HG03460 (cell line): ENCODE measurements around the gene NEURL1B.

Source experiments
- ATAC-seq: cut with Tn5 transposase; IDR thresholded peaks from one replicate; pipeline ENCODE4 v1.9.1; 2021; ENCODE audit not compliant: unreplicated experiment

The NEURL1B gene

DNA sequence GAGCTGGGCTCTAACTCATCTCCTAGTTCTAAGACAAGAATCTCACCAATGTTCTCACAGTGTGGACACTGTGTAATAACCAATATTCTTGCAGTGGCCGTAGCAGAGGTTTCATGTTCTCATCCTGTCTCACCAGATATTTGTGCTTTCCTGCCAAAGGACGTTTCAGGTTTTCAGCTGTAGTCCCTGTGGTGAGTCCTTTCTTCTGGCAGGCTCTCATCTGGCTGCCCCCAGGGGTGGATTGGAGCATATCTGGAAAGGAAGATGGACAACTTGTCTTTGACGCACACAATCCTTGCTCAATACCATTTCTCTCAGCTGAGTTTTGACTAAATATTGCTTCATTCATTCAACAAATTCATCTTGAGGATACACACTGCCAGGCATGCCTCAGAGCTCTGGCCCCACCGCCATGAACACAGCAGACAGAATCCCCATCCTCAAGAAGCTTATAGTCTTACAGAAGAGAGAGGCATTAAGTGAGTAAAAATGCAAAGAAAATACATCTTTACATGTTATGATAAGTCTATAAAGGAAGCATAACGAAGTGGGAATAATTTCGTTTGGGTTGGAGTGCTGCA is 33.8 kb upstream of the NEURL1B start:
- ATAC-seq, result no peak

DNA sequence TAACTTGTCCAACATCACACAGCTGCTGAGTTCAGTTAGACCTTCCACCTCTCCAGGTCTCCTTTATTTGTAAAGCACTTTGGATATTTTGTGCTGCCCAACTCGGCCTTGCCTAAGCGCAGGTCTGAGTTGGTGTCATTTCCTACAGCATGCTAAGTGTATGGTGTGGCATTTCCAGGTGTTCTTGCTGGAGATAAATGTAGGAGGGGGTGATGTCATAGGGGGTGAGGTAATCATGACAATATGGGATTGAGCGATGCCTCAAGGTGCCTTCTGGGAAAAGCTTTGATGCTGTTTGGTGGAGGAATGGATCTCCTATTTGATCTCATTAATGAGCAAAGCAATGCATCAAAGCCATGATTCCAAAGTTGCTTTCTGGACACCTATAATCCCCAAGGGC is 32.3 kb upstream of the NEURL1B start:
- no peak for ATAC-seq

DNA sequence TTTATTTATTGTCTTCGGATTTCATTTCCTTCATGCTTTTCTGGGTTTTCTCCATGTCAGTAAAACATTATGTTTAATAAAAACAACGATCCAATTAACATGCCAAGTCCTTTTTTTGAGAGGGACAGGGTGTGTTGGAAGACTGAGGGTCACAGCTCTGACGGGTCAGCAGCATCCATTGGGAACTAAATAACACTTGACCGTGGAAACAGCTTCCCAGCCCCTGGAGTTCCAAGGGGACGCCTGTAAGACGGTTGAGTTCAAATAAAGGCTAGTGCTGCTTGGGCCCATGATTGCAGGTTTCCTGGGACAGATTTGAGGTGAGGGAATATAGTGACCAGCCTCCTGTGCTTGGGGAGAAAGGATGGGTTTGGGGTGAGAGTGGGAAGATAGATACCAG is 30.4 kb upstream of the NEURL1B start:
- no peak for ATAC-seq

DNA sequence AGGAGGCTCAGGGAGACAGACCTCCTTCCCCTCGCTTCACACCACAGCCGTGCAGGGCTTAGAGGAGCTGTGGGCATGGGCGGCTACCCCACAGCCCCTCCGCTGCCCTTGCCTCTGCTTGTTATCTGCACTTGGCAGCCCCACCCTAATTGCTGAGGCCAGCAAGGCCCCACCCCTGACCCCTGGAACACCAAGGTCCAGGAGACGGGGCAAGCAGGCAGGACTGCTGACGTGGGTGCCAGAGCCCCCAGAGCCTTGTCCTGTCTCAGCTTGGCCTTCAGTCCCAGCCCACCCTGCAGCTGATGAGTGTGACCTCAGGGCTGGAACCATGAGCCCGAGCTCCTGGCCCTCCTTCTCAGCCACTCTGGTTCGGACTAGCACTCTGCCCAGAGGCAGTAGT is 29.1 kb upstream of the NEURL1B start:
- ATAC-seq, result no peak

DNA sequence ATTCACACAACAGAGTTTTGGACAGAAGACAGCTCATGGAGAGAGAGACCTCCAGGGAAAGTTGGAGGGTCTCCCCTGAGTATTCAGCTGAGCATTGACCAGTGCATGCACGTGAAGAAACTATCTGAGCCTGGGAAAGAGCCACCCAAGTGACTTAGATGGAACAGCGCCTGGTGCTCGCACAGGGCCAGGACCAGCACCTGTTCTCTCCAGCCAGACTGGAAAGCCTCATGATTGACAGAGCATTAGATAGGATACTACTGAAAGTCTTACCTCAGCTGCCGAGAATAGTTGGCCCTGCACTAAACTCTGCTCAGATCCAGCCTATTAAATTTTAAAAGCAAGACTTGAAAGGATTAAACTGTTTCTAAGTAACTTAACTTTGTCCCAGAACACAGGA is 28.3 kb upstream of the NEURL1B start:
- ATAC-seq, result no peak

DNA sequence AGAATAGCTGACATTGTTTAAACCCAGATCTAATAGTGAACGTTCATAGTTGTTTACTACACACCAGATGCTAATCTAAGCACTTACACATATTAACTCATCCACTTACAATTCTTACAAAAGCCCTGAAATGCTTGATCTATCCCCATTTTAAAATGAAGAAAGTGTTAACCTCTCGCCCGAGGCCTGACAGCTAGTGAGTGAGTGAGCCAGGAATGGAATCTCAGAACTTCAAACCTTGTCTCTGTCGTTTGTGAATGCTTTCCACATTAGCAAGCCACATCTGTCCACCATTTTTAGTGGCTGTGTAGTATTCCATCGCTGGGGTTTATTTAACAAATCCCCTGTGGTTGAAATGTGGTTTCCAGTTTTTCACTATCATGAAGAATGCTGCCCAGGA is 24.9 kb upstream of the NEURL1B start:
- no peak for ATAC-seq

DNA sequence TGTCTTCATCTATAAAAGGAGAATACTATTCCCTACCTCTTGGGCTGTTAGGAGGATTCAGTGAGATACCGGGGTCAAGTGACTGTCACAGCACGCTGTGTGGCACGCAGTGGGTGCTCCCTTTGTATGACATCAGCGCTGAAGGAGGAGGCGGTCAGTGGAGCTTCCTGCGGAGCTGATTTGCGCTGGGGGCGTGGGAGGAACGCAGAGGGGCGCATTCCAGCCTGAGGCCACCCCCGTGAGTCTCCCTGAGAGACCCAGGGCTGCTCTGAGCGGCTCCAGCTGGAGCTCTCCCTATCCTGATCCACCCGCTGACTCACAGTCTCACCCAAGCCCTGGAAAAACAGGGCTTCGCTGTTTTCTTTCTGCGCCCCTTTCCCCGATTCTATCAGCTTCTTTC is 24.3 kb upstream of the NEURL1B start:
- ATAC-seq, result no peak

DNA sequence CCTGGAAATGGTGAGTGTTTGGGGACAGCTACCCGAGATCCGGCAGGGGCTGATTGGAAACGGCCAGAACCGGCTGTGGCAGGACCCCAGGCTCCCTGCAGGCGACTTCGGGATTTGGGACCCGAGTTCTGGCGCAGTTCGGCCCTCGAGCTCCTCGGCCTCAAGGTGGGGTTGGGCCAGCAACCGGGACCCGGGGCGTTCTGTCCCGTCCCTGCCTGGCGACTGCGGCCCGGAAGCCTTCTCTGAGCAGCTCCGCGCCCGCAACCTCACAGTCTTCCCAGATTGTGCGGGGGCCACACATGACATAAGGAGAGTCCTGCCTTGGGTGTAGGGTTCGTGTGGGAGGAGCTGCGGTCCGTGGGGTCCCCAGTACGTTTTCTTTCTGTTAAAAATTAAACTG is 23.2 kb upstream of the NEURL1B start:
- no peak for ATAC-seq

DNA sequence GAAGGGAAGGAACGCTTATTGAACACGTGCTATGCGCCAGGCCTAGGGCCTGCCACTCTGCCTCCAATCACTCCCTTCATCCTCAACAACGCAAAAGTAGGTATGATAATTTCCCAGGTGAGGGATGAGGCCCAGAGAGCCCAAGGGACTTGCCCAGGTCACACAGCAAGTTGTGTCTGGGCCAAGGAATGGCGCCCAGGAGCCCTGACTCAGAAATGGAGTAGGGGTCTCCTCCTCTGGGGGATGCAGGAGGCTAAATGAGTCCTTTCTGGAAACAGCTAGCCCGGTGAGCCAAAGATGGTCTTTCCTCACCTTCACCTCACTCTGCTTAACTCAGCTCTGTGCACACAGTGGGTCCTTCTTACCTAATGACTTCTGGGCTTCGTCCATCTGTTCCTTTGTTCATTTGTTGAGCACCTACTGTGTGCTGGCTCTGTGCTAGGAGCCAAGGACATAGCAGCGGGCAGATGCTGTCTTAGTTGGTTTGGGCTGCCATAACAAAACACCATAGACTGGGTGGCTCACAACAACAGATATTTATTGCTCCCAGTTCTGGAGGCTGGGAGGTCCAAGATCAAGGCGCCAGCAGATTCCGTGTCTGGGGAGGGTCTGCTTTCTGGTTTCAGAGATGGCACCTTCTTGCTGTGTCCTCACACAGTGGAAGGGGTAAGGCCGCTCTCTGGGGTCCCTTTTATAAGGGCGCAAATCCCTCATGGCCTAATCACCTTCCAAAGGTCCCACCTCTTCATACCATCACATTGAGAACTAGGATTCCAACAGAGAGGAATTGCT is 22.3 kb upstream of the NEURL1B start:
- ATAC-seq, result no peak

DNA sequence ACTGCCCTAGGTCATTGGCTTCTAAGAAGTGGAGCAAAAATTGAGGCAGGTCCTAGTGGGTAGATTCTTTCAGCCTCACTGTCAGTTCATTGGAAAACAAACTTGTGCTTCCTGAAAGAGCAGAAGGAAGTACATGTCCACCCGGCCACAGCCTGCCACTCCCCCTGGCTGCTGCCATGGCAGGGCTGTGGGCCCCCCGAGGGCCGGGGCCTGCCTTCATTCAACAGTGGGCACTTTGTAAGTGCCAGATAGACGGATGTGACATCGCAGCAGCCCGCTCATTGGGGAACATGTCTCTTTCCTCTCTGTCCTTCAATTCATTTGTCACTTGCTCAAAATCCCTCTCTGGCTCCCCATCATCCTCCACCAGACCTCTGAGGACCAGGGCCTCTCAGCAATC is 20.6 kb upstream of the NEURL1B start:
- no peak for ATAC-seq

DNA sequence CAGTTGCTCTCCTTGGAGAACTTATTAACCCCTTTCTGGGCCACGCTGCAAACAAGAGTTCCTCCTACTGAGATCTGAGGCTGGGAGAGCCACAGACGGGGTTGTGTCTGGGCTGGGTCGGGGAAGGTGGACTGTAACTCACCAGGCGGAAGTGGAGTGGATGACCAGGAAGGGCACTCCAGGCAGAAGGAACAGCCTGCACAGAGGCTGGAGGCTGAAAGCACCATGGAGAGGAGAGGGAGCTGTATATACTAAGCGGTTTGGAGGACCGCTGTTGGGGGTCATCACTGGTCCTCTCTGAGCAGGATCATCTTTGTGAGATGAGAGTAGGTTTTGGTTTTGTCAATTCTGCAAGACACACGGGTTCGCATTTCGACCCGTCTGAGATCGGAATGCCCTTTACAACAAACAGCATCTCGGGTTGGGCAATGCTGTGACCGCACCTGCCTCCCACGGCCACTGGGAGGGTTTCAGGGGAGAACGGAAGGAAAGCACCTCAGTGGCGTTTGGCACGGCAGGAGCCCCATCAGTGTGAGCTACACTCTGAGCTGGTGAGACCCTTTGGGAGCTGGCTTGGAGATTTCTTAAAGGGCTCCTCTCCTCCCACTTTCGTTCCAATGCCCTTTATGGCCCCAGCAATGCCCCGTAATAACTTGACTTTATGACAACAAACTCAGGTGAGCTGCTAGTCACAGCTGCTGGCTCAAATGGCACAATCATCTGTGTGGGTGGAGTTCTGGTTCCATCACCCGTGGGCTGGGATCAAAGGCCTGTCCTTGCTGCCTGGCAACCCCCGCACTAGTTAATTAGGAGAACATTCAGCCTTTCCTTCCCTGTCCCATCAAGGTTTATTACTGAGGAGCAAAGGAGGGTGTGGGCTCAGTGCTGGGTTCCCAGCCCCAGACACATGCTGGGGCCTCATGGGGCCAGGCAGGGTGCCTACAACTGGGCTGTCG is 18.7 kb upstream of the NEURL1B start:
- ATAC-seq, result no peak

DNA sequence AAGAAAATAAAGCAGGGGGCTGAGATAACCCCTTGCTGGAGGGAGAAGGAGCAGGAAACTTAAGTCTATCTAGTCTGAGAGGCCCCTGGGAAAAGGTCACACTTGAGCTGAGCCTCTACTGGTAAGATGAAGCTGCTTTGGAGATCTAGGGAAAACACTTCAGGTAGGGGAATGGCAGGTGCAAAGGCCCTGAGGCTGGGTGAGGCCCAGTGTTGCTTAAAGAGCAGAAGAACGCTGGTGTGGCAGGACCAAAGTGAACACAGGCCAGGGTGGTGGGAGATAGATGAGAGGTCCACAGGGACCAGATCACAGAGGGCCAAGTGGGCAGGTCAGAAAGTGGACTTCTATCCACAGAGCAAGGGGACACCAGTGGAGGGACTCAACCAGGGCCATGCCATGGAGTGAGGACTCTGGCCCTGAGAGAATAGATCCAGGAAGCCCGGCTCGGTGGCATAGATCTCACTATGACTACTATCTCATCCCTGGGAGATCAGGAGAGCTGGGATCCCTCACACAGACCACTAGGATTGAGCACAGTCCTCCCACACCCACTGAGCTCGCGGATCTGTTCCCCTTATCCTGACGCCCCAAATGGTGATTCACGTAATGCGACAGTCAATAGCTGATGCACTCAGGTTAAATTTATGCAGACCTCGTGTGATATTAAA is 17.6 kb upstream of the NEURL1B start:
- ATAC-seq, result no peak

DNA sequence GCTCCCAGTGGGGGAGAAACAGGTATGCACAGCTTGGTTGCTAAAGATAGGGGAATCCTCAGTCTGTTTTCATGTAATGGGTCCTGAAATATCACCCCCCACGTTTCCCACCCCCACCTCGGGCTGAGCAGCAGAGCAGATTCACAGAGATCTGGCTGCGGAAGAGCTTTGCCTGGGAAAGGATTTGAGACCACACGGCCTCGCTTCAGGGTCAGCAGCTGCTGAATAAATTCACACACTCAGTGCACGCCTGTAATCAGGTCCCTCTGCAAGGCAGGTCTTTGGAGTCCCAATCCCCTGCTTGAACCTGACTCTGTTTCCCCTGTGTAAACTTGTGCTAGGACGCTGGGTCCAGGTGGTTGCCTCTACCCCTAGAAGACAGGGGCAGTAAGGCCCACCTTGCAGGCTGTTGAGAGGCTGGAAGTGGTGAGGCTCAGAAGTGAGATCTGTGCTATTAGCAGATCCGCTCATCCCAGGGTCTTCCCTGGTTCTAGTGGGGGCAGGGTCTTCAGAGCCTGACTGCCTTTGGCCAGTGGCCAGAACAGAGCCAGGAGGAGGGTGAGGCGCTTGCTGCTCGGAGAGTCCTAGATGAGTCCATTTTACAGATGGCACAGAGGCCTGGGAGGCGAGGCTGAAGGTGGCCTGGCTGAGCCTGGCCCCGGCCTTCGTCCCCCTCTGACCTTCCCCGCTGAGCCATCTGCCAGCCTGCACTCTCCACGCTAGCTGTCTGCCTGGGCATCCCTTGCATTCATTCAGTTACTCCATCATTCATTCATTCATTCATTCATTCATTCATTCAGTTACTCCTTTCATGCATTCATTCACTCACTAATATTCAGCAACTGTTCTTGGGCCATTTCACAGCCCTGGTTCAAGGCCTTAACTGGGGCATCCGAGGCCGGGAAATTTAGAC is 16.7 kb upstream of the NEURL1B start:
- no peak for ATAC-seq

DNA sequence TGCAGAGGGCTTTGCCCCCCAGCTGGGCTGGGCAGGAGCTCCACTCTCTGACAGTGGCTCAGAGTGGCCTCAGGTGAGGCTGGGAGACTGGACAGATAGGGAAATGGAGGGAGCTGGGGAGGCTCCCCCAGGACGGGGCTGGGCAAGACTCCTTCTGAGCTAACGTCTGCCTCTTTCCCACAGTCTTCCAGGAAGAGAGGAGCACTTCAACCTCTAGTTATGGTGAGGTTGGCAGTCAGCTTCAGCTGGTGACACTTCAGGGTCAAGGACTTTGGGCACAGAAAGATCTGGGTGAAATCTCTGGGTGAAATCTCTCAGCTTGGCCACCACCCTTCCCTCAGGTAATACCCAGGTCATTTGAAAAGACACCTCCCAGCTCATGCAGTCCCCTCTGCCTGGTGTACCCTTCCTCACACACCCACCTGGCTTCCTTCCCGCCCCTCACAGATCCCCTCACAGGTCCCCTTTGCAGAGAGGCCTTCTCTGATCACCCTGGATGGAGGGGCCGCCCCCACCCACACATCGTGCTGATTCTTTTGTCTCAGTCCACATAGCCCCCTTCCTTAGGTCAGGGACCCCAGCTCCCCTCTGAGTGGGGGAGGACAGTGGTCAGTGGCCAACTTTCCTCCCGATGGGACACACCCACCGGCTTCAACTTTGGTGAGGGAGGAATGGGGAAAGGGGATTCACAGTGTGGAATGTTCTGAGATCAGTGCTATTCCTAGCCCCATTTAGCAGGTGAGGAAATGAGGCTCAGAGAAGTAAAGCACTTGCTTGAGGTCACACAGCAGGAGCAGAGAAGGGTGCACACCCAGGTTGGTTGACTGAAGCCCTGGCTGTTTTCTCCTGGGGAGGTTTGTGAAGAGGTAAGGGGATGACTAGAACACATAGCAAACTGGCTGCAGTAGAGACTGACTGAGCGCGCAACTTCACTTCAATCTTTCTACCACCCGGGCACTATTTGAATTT is 15.8 kb upstream of the NEURL1B start:
- ATAC-seq, result no peak

DNA sequence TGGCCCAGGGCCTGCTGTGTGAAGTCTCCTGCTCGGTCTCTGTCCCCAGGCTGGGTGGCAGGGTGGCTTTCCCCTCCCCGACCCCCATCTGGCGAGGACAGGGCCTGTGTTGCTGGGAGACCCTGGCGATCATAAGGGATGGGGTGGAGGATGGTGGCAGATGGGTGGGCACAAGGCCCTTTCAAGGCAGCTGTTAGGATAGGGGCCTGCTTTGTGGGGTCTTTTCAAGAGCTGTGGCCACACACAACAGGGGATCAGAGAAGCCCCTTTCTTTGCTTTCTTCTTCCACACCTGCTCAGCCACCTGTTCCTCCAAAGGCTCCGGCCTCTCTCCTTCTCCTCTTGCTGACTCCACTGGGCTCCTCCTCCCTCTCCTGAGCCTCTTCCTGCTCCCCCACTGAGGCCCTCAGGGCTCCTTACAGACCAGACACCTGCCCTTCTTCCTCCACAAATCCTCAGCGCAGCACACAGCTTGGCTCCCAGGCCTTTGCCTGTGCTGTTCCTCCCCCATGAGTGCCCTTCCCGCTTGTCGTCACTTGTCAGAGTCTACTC is 15.0 kb upstream of the NEURL1B start:
- no peak for ATAC-seq

DNA sequence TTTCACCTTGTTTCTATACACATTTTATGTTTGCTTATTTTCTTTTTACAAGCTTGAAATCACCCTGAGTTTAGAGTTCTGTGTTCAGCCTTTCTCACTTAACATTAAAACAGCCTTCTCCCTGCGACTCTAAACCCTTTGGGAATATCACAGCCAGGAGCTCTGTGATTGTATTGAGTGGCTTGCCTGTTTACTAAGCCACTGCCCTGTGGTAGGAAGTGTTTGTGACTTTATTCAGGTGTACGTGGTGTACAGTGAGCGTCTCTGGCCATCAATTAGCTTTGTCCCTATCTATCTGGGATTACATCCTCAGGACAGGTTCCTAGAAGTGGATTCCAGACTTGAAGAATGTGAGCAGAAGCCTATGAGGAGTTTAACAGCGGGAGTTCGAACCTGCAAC is 11.0 kb upstream of the NEURL1B start:
- ATAC-seq, result no peak

DNA sequence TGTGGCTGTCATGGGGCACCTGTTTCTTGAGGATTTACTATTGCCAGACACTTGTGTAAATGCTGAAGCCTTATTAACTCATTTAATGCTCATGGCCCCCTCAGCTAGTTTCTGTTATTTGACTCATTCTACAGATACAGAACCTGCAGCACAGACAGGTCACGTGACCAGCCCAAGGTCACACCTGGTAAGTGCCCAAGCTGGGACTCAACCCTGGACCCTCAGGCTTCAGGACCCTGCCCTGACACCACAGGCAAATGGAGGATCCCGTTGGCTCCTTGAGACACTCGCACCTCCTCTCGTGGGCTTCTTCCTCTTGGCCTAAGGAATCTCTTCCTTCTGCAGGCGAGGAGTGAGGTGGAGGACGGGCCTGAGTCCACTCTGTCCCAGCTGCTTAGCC is 10.6 kb upstream of the NEURL1B start:
- ATAC-seq, result no peak

DNA sequence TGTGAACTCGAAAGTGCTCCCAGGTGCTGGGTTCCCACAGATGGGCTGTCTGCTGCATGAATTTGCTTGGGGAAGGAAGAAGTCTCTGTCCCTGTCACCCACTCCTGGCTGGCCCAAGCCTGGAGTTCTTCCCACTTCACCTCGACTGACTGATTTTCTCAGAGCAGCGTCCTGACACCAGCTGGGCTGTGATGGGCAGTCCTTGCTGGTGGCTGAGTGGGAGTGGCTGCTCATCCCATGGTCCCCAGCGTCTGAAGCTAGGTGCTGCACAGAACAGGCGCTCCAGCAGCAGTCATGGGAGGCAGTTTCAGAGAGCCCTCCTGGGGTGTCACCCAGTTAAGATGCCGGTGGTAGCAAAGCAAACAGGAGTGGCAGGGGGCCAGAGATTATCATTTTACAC is 10.1 kb upstream of the NEURL1B start:
- no peak for ATAC-seq
